SK-N-SH treated with all-trans-retinoic acid at 6 μM for 48 hours (cell line): Measurements from ENCODE around the gene KMT2A.
A peak's percentile ranks its signal among the peaks of the same experiment; 100 is the strongest.
"Not testable (repeated sequence)": the region's sequence is repeated elsewhere in the genome, so short reads cannot be mapped to it uniquely, and the experiment has no call there.

Experiments
- ATAC-seq: fragments of 200-7000 bp; cut with Tn5 transposase; 3 replicates; pipeline ENCODE4 v1.9.1; 2020; ENCODE audit warnings: mild to moderate bottlenecking, moderate library complexity
- ARNTL ChIP-seq: fragments of 450-650 bp; formaldehyde crosslinking; IDR thresholded peaks from 2 replicates; pipeline ENCODE4 v1.5.0; 2020; ENCODE audit warnings: low read depth, mild to moderate bottlenecking, moderate library complexity, borderline replicate concordance
- BACH2 ChIP-seq: fragments of 250-450 bp; sonication (Bioruptor Pico); IDR thresholded peaks from 2 replicates; pipeline ENCODE4 v1.9.0; 2021; ENCODE audit warnings: mild to moderate bottlenecking, borderline replicate concordance
- CSDC2 ChIP-seq: fragments of 250-450 bp; sonication (Bioruptor Pico); IDR thresholded peaks from 2 replicates; pipeline ENCODE4 v1.5.0; 2020; ENCODE audit warnings: mild to moderate bottlenecking, moderate library complexity
- ESRRG ChIP-seq: fragments of 250-450 bp; sonication (Bioruptor Pico); IDR thresholded peaks from 2 replicates; pipeline ENCODE4 v1.6.1; 2021; ENCODE audit warnings: mild to moderate bottlenecking
- ISL1 ChIP-seq: fragments of 250-450 bp; sonication (Bioruptor Pico); IDR thresholded peaks from 2 replicates; pipeline ENCODE4 v2.1.2; 2022; ENCODE audit warnings: mild to moderate bottlenecking, moderate library complexity
- OSR1 ChIP-seq: fragments of 250-450 bp; sonication (Bioruptor Pico); IDR thresholded peaks from 2 replicates; pipeline ENCODE4 v1.8.0; 2022; ENCODE audit warnings: moderate library complexity, mild to moderate bottlenecking, inconsistent platforms
- PPARA ChIP-seq: fragments of 250-450 bp; sonication (Bioruptor Pico); IDR thresholded peaks from 2 replicates; pipeline ENCODE4 v1.5.0; 2020; ENCODE audit warnings: mild to moderate bottlenecking, borderline replicate concordance
- RARB ChIP-seq: fragments of 250-450 bp; sonication (Bioruptor Pico); IDR thresholded peaks from 2 replicates; pipeline ENCODE4 v1.8.0; 2021; ENCODE audit warnings: mild to moderate bottlenecking, moderate library complexity
- TCF4 ChIP-seq: fragments of 250-450 bp; sonication (Bioruptor Pico); IDR thresholded peaks from 2 replicates; pipeline ENCODE4 v1.8.0; 2021; ENCODE audit warnings: mild to moderate bottlenecking, moderate library complexity, borderline replicate concordance
- ZC3H10 ChIP-seq: fragments of 250-450 bp; sonication (Bioruptor Pico); IDR thresholded peaks from 2 replicates; pipeline ENCODE4 v1.5.1; 2021; ENCODE audit warnings: mild to moderate bottlenecking, moderate library complexity
- ZFP3 ChIP-seq: fragments of 250-450 bp; sonication (Bioruptor Pico); IDR thresholded peaks from 2 replicates; pipeline ENCODE4 v1.5.0; 2020; ENCODE audit warnings: mild to moderate bottlenecking, moderate library complexity
- ZFP30 ChIP-seq: fragments of 450-650 bp; formaldehyde crosslinking; IDR thresholded peaks from 2 replicates; pipeline ENCODE4 v1.5.0; 2022; ENCODE audit warnings: mild to moderate bottlenecking, moderate library complexity
- ZNF565 ChIP-seq: fragments of 450-650 bp; formaldehyde crosslinking; conservative IDR thresholded peaks from 2 replicates; pipeline ENCODE4 v1.5.0; 2020; ENCODE audit warnings: low read depth, mild to moderate bottlenecking, moderate library complexity
- ZNF70 ChIP-seq: fragments of 450-650 bp; formaldehyde crosslinking; IDR thresholded peaks from 2 replicates; pipeline ENCODE4 v1.5.0; 2020; ENCODE audit warnings: mild to moderate bottlenecking, moderate library complexity
- ZNF8 ChIP-seq: fragments of 450-650 bp; formaldehyde crosslinking; IDR thresholded peaks from 2 replicates; pipeline ENCODE4 v1.5.0; 2020; ENCODE audit warnings: mild to moderate bottlenecking, moderate library complexity
- TF ChIP-seq, protein P1 (sequence below): fragments of 250-450 bp; sonication (Bioruptor Pico); IDR thresholded peaks from 2 replicates; pipeline ENCODE4 v1.5.1; 2020; ENCODE audit warnings: low read depth, mild to moderate bottlenecking, moderate library complexity
- TF ChIP-seq, protein P2 (sequence below): fragments of 250-450 bp; sonication (Bioruptor Pico); IDR thresholded peaks from 2 replicates; pipeline ENCODE4 v1.5.1; 2021; ENCODE audit warnings: mild to moderate bottlenecking, moderate library complexity
- TF ChIP-seq, protein P3 (sequence below): fragments of 250-450 bp; sonication (Bioruptor Pico); IDR thresholded peaks from 2 replicates; pipeline ENCODE4 v1.8.0; 2021; ENCODE audit warnings: low read depth, mild to moderate bottlenecking, moderate library complexity, borderline replicate concordance
- TF ChIP-seq, protein P4 (sequence below): fragments of 250-450 bp; sonication (Bioruptor Pico); IDR thresholded peaks from 2 replicates; pipeline ENCODE4 v1.8.0; 2020; ENCODE audit warnings: mild to moderate bottlenecking, moderate library complexity, borderline replicate concordance

The KMT2A gene

DNA sequence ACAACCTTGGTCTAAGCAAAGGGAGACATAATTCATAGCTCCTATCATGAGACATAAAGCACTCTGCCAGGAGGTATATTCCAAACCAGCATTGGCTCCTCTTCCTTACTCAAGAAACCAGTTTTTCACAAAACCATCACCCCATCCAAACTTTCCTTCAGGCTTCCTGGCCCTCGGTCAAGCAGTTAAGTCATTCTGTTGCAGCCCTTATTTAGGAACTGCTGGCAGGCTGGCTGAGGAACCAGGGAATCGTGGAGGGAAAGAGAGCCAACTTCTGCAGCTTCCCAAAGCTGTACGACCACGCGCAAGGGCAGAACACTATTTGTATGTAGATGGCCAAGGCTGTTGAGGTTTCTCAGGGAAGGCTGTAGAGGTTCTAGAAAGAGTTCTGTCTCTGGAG lies 128.8 kb downstream of the KMT2A start:
- ATAC-seq, result no peak
- TF ChIP-seq ZNF70 (CRISPR knock-in tag) (no peak), ZNF8 (CRISPR knock-in tag) (no peak), TCF4 (no peak), RARB (CRISPR knock-in tag) (no peak)

DNA sequence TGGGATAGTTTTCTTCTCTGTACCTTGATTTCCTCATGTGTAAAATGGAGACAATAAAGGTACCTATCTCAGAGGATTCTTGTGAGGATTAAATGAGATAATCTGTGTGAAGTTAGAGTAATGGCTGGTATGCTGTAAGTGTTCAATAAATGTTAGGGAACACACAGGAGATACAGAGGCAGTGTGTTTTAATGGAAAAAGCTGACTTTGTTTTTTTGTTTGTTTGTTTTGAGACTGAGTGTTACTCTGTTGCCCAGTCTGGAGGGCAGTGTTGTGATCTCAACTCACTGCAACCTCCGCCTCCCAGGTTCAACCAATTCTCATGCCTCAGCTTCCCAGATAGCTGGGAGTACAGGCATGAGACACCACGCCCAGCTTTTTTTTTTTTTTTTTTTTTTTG lies 133.4 kb downstream of the KMT2A start:
- no peak for TF ChIP-seq ZNF565
- TF ChIP-seq ZFP30 (CRISPR knock-in tag), result no peak
- no peak for TF ChIP-seq ARNTL
- TF ChIP-seq, protein P1, sequence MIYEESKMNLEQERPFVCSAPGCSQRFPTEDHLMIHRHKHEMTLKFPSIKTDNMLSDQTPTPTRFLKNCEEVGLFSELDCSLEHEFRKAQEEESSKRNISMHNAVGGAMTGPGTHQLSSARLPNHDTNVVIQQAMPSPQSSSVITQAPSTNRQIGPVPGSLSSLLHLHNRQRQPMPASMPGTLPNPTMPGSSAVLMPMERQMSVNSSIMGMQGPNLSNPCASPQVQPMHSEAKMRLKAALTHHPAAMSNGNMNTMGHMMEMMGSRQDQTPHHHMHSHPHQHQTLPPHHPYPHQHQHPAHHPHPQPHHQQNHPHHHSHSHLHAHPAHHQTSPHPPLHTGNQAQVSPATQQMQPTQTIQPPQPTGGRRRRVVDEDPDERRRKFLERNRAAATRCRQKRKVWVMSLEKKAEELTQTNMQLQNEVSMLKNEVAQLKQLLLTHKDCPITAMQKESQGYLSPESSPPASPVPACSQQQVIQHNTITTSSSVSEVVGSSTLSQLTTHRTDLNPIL (CRISPR knock-in tag), result no peak
- TF ChIP-seq, protein P2, sequence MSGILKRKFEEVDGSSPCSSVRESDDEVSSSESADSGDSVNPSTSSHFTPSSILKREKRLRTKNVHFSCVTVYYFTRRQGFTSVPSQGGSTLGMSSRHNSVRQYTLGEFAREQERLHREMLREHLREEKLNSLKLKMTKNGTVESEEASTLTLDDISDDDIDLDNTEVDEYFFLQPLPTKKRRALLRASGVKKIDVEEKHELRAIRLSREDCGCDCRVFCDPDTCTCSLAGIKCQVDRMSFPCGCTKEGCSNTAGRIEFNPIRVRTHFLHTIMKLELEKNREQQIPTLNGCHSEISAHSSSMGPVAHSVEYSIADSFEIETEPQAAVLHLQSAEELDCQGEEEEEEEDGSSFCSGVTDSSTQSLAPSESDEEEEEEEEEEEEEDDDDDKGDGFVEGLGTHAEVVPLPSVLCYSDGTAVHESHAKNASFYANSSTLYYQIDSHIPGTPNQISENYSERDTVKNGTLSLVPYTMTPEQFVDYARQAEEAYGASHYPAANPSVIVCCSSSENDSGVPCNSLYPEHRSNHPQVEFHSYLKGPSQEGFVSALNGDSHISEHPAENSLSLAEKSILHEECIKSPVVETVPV (CRISPR knock-in tag), result no peak
- no peak for TF ChIP-seq PPARA
- TF ChIP-seq ZNF8 (CRISPR knock-in tag), result no peak
- TF ChIP-seq, protein P3, sequence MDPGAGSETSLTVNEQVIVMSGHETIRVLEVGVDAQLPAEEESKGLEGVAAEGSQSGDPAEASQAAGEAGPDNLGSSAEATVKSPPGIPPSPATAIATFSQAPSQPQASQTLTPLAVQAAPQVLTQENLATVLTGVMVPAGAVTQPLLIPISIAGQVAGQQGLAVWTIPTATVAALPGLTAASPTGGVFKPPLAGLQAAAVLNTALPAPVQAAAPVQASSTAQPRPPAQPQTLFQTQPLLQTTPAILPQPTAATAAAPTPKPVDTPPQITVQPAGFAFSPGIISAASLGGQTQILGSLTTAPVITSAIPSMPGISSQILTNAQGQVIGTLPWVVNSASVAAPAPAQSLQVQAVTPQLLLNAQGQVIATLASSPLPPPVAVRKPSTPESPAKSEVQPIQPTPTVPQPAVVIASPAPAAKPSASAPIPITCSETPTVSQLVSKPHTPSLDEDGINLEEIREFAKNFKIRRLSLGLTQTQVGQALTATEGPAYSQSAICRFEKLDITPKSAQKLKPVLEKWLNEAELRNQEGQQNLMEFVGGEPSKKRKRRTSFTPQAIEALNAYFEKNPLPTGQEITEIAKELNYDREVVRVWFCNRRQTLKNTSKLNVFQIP (CRISPR knock-in tag), result no peak
- TF ChIP-seq OSR1, result no peak
- TF ChIP-seq ISL1 (CRISPR knock-in tag), result no peak
- TF ChIP-seq ZFP3, result no peak
- TF ChIP-seq CSDC2, result no peak
- no peak for TF ChIP-seq RARB (CRISPR knock-in tag)
- TF ChIP-seq BACH2, result no peak
- TF ChIP-seq ZC3H10 (CRISPR knock-in tag), result no peak
- TF ChIP-seq, protein P4, sequence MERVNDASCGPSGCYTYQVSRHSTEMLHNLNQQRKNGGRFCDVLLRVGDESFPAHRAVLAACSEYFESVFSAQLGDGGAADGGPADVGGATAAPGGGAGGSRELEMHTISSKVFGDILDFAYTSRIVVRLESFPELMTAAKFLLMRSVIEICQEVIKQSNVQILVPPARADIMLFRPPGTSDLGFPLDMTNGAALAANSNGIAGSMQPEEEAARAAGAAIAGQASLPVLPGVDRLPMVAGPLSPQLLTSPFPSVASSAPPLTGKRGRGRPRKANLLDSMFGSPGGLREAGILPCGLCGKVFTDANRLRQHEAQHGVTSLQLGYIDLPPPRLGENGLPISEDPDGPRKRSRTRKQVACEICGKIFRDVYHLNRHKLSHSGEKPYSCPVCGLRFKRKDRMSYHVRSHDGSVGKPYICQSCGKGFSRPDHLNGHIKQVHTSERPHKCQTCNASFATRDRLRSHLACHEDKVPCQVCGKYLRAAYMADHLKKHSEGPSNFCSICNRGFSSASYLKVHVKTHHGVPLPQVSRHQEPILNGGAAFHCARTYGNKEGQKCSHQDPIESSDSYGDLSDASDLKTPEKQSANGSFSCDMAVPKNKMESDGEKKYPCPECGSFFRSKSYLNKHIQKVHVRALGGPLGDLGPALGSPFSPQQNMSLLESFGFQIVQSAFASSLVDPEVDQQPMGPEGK (CRISPR knock-in tag), result no peak
- no peak for TF ChIP-seq ZNF70 (CRISPR knock-in tag)
- ATAC-seq, result no peak

DNA sequence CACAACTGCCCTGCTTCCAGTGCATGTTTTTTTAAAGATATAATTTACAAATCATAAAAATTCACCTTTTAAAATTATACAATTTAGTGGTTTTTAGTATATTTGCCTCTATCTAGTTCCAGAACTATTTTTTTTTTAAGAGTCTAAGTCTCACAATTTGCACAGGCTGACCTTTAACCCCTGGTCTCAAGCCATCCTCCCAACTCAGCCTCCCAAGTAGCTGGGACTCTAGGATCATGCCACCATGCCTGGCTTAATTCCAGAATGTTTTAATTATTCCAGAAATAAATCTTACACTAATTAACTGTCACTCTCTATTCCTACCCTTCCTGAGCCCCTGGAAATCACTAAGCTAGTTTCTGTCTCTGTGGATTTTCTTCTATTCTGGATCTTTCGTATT lies 134.5 kb downstream of the KMT2A start:
- TF ChIP-seq ESRRG (no peak), ZFP3 (no peak), OSR1 (no peak), ZC3H10 (CRISPR knock-in tag) (no peak), RARB (CRISPR knock-in tag) (no peak), PPARA (no peak), ISL1 (CRISPR knock-in tag) (no peak), ARNTL (no peak)
- TF ChIP-seq, protein P2 (CRISPR knock-in tag), result no peak
- TF ChIP-seq, protein P1 (CRISPR knock-in tag), result no peak
- ATAC-seq, result no peak

DNA sequence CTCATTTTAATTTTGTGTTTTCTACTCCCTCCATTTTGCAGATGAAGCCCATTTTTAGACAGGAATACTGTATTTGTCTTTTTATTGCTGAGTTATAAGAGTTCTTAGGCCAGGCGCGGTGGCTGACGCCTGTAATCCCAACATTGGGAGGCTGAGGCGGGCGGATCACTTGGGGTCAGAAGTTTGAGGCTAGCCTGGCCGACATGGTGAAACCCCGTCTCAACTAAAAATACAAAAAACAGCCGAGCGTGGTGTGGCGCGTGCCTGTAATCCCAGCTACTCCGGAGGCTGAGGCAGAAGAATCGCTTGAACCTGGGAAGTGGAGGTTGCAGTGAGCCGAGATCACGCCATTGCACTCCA lies 135.4 kb downstream of the KMT2A start:
- ATAC-seq, result not testable (repeated sequence)
- peak; percentile 90 for TF ChIP-seq ZFP3
